K562 (cell line): ENCODE measurements around the gene SPAM1. TPM values are rescaled to one million over a fixed set of nuclear protein-coding genes. Genes with fewer than 3 reads are reported as not detected.

Experiments
- ATAC-seq: fragments of 200-7000 bp; cut with Tn5 transposase; 3 replicates; pipeline ENCODE4 v1.9.1; 2020; ENCODE audit warnings: moderate library complexity
- BruUV-seq: library from RNA; stranded (reverse); fragments of 400-500 nt; replicated peaks from 2 replicates; lab custom pipeline; 2021; lab: Mats Ljungman, UMichigan
- CTCF ChIA-PET: fragments of 300-600 bp; formaldehyde crosslinking; extraction: SDS; loops from one replicate; lab custom pipeline; 2021; ENCODE audit warnings: low intra/inter-chr PET ratio; lab: Yijun Ruan, JAX
- POLR2A ChIA-PET: fragments of 300-600, 350-650 bp; sonication (Branson Sonifier 250); formaldehyde crosslinking; extraction: SDS; loops from one replicate; lab custom pipeline; 2021; ENCODE audit warnings: antibody characterized with exemption, inconsistent platforms; lab: Yijun Ruan, JAX
- DNase-seq, 4 experiments: peaks; one replicate each; pipeline versions ENCODE4 v3.0.0 to v3.0.0-alpha.2; 2011 to 2018; ENCODE audit warnings: low spot score in 3 of 4, mixed read lengths in 3 of 4; ENCODE audit errors: extremely low read depth in 1 of 4
- FAIRE-seq: peaks from 2 replicates; lab custom pipeline; 2011; peaks lifted over from hg19 to GRCh38; lab: Jason Lieb, UNC
- H2AFZ ChIP-seq: 2 replicates; pipeline ENCODE4 v1.6.0; 2011; ENCODE audit warnings: low read depth, low read length, control low read depth, inconsistent platforms
- H3K27ac ChIP-seq: fragments of 200-600 bp; 3 replicates; pipeline ENCODE4 v1.8.0; 2011; ENCODE audit warnings: low read depth, mild to moderate bottlenecking, control low read depth, inconsistent platforms, low read length, moderate library complexity, mixed read lengths; ENCODE audit errors: extremely low read depth
- H3K27me3 ChIP-seq, 2 experiments: fragments of 300-600 bp in 1 of 2; 2 replicates in 1 of 2; 3 replicates in 1 of 2; pipeline versions ENCODE4 v1.6.0 to v1.8.0; 2011; ENCODE audit warnings: inconsistent platforms in 2 of 2, low read length in 2 of 2, mild to moderate bottlenecking in 1 of 2, mixed read lengths in 1 of 2, moderate library complexity in 1 of 2; ENCODE audit not compliant: control insufficient read depth in 2 of 2, insufficient read depth in 2 of 2
- H3K36me3 ChIP-seq: fragments of 300-600 bp; 3 replicates; pipeline ENCODE4 v1.8.0; 2011; ENCODE audit warnings: mild to moderate bottlenecking, low read length, inconsistent platforms; ENCODE audit not compliant: control insufficient read depth, insufficient read depth
- H3K4me1 ChIP-seq, 2 experiments: fragments of 200-600 bp in 1 of 2; replicated peaks in 1 of 2; 2 replicates in 1 of 2; 3 replicates in 1 of 2; pipeline versions ENCODE4 v1.5.1 to v1.8.0; 2011; ENCODE audit warnings: inconsistent platforms in 2 of 2, low read length in 2 of 2, mild to moderate bottlenecking in 1 of 2, mixed read lengths in 1 of 2, moderate library complexity in 1 of 2; ENCODE audit not compliant: control insufficient read depth in 2 of 2, insufficient read depth in 2 of 2
- H3K4me2 ChIP-seq: 2 replicates; pipeline ENCODE4 v1.6.1; 2011; ENCODE audit warnings: low read length, control low read depth, inconsistent platforms, mixed read lengths; ENCODE audit not compliant: insufficient read depth
- H3K4me3 ChIP-seq: fragments of 200-600 bp; sonication (generic), shearing (Covaris generic); 2 replicates; pipeline ENCODE4 v1.5.1; 2016; ENCODE audit warnings: control low read depth, inconsistent platforms
- H3K79me2 ChIP-seq: fragments of 200-600 bp; 3 replicates; pipeline ENCODE4 v1.8.0; 2011; ENCODE audit warnings: low read length, inconsistent platforms; ENCODE audit not compliant: control insufficient read depth, insufficient read depth
- H3K9ac ChIP-seq, 2 experiments: 2 replicates each; pipeline versions ENCODE4 v1.6.0 to v1.6.1; 2011; ENCODE audit warnings: low read depth in 2 of 2, low read length in 2 of 2, control low read depth in 1 of 2, inconsistent platforms in 1 of 2, mild to moderate bottlenecking in 1 of 2, mixed read lengths in 1 of 2; ENCODE audit not compliant: insufficient read depth in 1 of 2
- H3K9me1 ChIP-seq: one replicate; pipeline ENCODE4 v1.6.0; 2011; ENCODE audit warnings: inconsistent platforms, mild to moderate bottlenecking, low read length, moderate library complexity; ENCODE audit not compliant: control insufficient read depth, insufficient read depth
- H3K9me3 ChIP-seq: replicated peaks from 2 replicates; pipeline ENCODE4 v1.5.1; 2011; ENCODE audit warnings: low read depth, low read length, inconsistent platforms; ENCODE audit not compliant: control insufficient read depth, insufficient read depth
- H4K20me1 ChIP-seq: replicated peaks from 2 replicates; pipeline ENCODE4 v1.6.1; 2011; ENCODE audit warnings: low read length, inconsistent platforms, mixed read lengths; ENCODE audit not compliant: control insufficient read depth, insufficient read depth
- ATF4 ChIP-seq: fragments of 450-650 bp; formaldehyde crosslinking; IDR thresholded peaks from 2 replicates; pipeline ENCODE4 v1.4.0; 2022; ENCODE audit warnings: mild to moderate bottlenecking, moderate library complexity
- CBFA2T2 ChIP-seq: fragments of 450-650 bp; conservative IDR thresholded peaks from 2 replicates; pipeline ENCODE4 v1.6.1; 2017; ENCODE audit warnings: mild to moderate bottlenecking
- CHD2 ChIP-seq: IDR thresholded peaks from 2 replicates; pipeline ENCODE4 v1.6.1; 2011; ENCODE audit warnings: low read depth, low read length
- CHD7 ChIP-seq: fragments of 200-600 bp; sonication (generic); IDR thresholded peaks from one replicate; pipeline ENCODE4 v1.6.1; 2012; ENCODE audit warnings: mild to moderate bottlenecking, low read depth, low read length, inconsistent platforms
- CSDE1 ChIP-seq, 2 experiments: fragments of 450-650 bp; IDR thresholded peaks; 2 replicates each; pipeline ENCODE4 v1.6.1; 2016; ENCODE audit warnings: mild to moderate bottlenecking in 1 of 2
- FOXK1 ChIP-seq: sonication (generic); formaldehyde crosslinking; IDR thresholded peaks from 2 replicates; pipeline ENCODE4 v1.8.0; 2022; ENCODE audit warnings: missing genetic modification reagents, mild to moderate bottlenecking, borderline replicate concordance
- WGBS: fragments of 100-300 bp; shearing (Covaris generic); methylation state at CpG from one replicate; pipeline ENCODE4 v1.1.6; 2016; ENCODE audit warnings: low coverage, mixed read lengths; ENCODE audit not compliant: insufficient coverage; ENCODE audit errors: missing lambda C conversion rate; 5-methylcytosine and 5-hydroxymethylcytosine counted together
- in situ Hi-C: fragments of 300-500 bp; cut with MboI; formaldehyde crosslinking; loops from 4 replicates; pipeline ENCODE4 v1.15.0; 2018; ENCODE audit warnings: inconsistent platforms, mixed read lengths
- intact Hi-C: fragments of 100-400 bp; cut with micrococcal nuclease; formaldehyde crosslinking; loops from 2 replicates; pipeline ENCODE4 v1.14.2; 2022
- polyA plus RNA-seq, 8 experiments: library from polyadenylated mRNA; depleted of rRNA in 4 of 8; stranded (reverse) in 5 of 8; unstranded in 3 of 8; fragments of >200 nt; fragmentation: Nextera tagmentation in 2 of 8; fragmentation: Illumina TruSeq in 1 of 8; extraction: Ambion mirVana in 2 of 8; extraction: Trizol in 1 of 8; gene quantifications; 2 replicates each; pipeline versions ENCODE4 v1.2.1 to v1.2.3, GENCODE V29; 2011 to 2014; ENCODE audit warnings: inconsistent platforms in 1 of 8, missing spikeins in 1 of 8
- total RNA-seq, 7 experiments: library from RNA; depleted of rRNA in 6 of 7; stranded (reverse); fragments of >200 nt in 6 of 7; fragmentation: Illumina TruSeq in 2 of 7; extraction: Trizol in 2 of 7; gene quantifications; 2 replicates each; pipeline versions ENCODE4 v1.2.1 to v1.2.3, GENCODE V29; 2011 to 2021; ENCODE audit warnings: low replicate concordance in 1 of 7

SPAM1 gene
- total and polyA plus RNA-seq, 9 of the 15 experiments (the other 6 are each of a cell fraction or from before 2014, with no cell fraction given), result not detected

DNA sequence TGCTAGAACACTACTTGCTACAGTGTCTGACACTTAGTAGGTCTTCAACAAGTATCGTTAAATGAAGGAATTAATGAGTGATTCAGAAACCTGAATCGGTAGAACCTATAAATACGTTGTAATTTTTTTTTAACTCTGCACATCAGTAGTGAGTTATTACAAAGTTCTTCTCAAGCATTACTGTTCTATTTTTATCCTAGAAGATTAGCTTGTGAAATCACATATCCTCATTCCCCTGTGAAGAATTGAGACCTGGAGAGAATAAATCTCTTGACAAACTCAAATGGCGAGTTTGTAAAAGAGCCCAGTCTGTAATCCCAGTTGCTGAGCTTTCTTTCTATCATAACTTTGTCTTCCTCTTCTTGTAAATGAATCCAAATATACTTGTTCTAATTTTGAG is 45.4 kb upstream of the SPAM1 start:
- ChIA-PET CTCF (no interaction called here), POLR2A (interaction anchor here (1.1 kb wide), 1 partner anchor 10 kb away, joined by 5 read pairs; no protein-coding TSS in a partner anchor)
- Histone ChIP-seq H3K9me3 (no peaks in the 10 kb centered on the region), H3K4me1 (no peaks in the 10 kb centered on the region), H3K9me1 (no peaks in the 10 kb centered on the region), H3K4me3 (no peak overlapping the region), H2AFZ (no peak overlapping the region), H4K20me1 (no peaks in the 10 kb centered on the region), H3K4me2 (no peak overlapping the region), H3K9ac (no peak overlapping the region), H3K27me3 (no peaks in the 10 kb centered on the region), H3K79me2 (no peaks in the 10 kb centered on the region), H3K27ac (no peak overlapping the region), H3K36me3 (no peaks in the 10 kb centered on the region)
- intact Hi-C loops (loop anchor here (10.0 kb wide), 1 partner anchor 975 kb away; no protein-coding TSS in a partner anchor), in situ Hi-C loops (no loop called here)
- DNase-seq (no peak), FAIRE-seq (no peak), ATAC-seq (no peak)
- no TSS peak for BruUV-seq
- TF ChIP-seq CBFA2T2 (no peak), CHD2 (no peak), ATF4 (CRISPR knock-in tag) (no peak), FOXK1 (CRISPR knock-in tag) (no peak), CHD7 (no peak), CSDE1 (IDR thresholded peaks at IDR 0.05) (no peak)
- WGBS, result 3% methylated on average over 4 of the region's 4 CpGs
